HEK293 (cell line): Measurements from ENCODE around the gene TRMT61A.

Source experiments
- CTCF ChIA-PET: fragments of 350-600 bp; formaldehyde crosslinking; extraction: SDS; loops from one replicate; lab custom pipeline; 2021; ENCODE audit warnings: antibody characterized with exemption; lab: Yijun Ruan, JAX
- POLR2A ChIA-PET: fragments of 300-600 bp; formaldehyde crosslinking; extraction: SDS; loops from one replicate; lab custom pipeline; 2020; ENCODE audit warnings: antibody characterized with exemption, inconsistent platforms; lab: Yijun Ruan, JAX
- H3K27ac ChIP-seq: fragments of 200-500 bp; sonication (Bioruptor generic); 2 replicates; pipeline ENCODE4 v1.5.1; 2014; ENCODE audit warnings: low read depth, low read length, control low read depth, inconsistent platforms; ENCODE audit errors: extremely low read depth
- H3K36me3 ChIP-seq, 2 experiments: fragments of 200-500 bp in 1 of 2; sonication (Bioruptor generic) in 1 of 2; 1 replicate in 1 of 2; 2 replicates in 1 of 2; pipeline ENCODE4 v1.5.1; 2014 to 2017; ENCODE audit warnings: inconsistent platforms in 2 of 2, low read length in 2 of 2; ENCODE audit not compliant: control insufficient read depth in 2 of 2, insufficient read depth in 1 of 2
- H3K4me1 ChIP-seq: fragments of 200-500 bp; sonication (Bioruptor generic); 2 replicates; pipeline ENCODE4 v1.5.1; 2014; ENCODE audit warnings: mild to moderate bottlenecking, low read length, inconsistent platforms; ENCODE audit not compliant: control insufficient read depth, insufficient read depth
- H3K4me3 ChIP-seq: 2 replicates; pipeline ENCODE4 v1.5.1; 2011; ENCODE audit warnings: low read depth, mild to moderate bottlenecking, control low read depth, low read length, moderate library complexity
- H3K9me3 ChIP-seq: fragments of 200-500 bp; sonication (Bioruptor generic); 2 replicates; pipeline ENCODE4 v1.5.1; 2014; ENCODE audit warnings: low read depth, low read length, inconsistent platforms; ENCODE audit not compliant: control insufficient read depth, insufficient read depth
- MEIS1 ChIP-seq: sonication (generic); formaldehyde crosslinking; IDR thresholded peaks from 2 replicates; pipeline ENCODE4 v1.8.1; 2022; ENCODE audit warnings: missing genetic modification reagents, mild to moderate bottlenecking, borderline replicate concordance
- MYNN ChIP-seq: fragments of 450-650 bp; formaldehyde crosslinking; IDR thresholded peaks from 2 replicates; pipeline ENCODE4 v1.5.1; 2016; ENCODE audit warnings: missing biosample characterization, missing genetic modification characterization, borderline replicate concordance
- MZF1 ChIP-seq: fragments of 450-650 bp; formaldehyde crosslinking; IDR thresholded peaks from 2 replicates; pipeline ENCODE4 v1.5.1; 2017; ENCODE audit warnings: missing biosample characterization, missing genetic modification characterization, borderline replicate concordance
- OVOL3 ChIP-seq: fragments of 450-650 bp; formaldehyde crosslinking; IDR thresholded peaks from 2 replicates; pipeline ENCODE4 v1.5.1; 2016; ENCODE audit warnings: missing biosample characterization, missing genetic modification characterization
- PRDM10 ChIP-seq: fragments of 450-650 bp; formaldehyde crosslinking; IDR thresholded peaks from 2 replicates; pipeline ENCODE4 v1.5.1; 2016; ENCODE audit warnings: missing biosample characterization, missing genetic modification characterization
- WT1 ChIP-seq: fragments of 450-650 bp; formaldehyde crosslinking; IDR thresholded peaks from 2 replicates; pipeline ENCODE4 v1.5.1; 2016; ENCODE audit warnings: missing biosample characterization, missing genetic modification characterization
- ZNF10 ChIP-seq: fragments of 450-650 bp; formaldehyde crosslinking; IDR thresholded peaks from 2 replicates; pipeline ENCODE4 v1.5.1; 2017; ENCODE audit warnings: missing biosample characterization, missing genetic modification characterization
- ZNF132 ChIP-seq: fragments of 450-650 bp; formaldehyde crosslinking; IDR thresholded peaks from 2 replicates; pipeline ENCODE4 v1.5.1; 2017; ENCODE audit warnings: missing biosample characterization, missing genetic modification characterization, borderline replicate concordance
- ZNF266 ChIP-seq: fragments of 450-650 bp; formaldehyde crosslinking; IDR thresholded peaks from 2 replicates; pipeline ENCODE4 v1.5.1; 2016; ENCODE audit warnings: missing biosample characterization, missing genetic modification characterization, low read depth
- ZNF48 ChIP-seq: fragments of 450-650 bp; formaldehyde crosslinking; IDR thresholded peaks from 2 replicates; pipeline ENCODE4 v1.5.1; 2016; ENCODE audit warnings: missing biosample characterization, missing genetic modification characterization
- ZNF521 ChIP-seq: fragments of 450-650 bp; formaldehyde crosslinking; IDR thresholded peaks from 2 replicates; pipeline ENCODE4 v1.5.1; 2017; ENCODE audit warnings: missing biosample characterization, mild to moderate bottlenecking, missing genetic modification characterization
- ZNF548 ChIP-seq: fragments of 450-650 bp; formaldehyde crosslinking; IDR thresholded peaks from 2 replicates; pipeline ENCODE4 v1.5.1; 2016; ENCODE audit warnings: missing biosample characterization, missing genetic modification characterization
- ZNF596 ChIP-seq: fragments of 450-650 bp; IDR thresholded peaks from 2 replicates; pipeline ENCODE4 v1.5.0; 2018; ENCODE audit warnings: missing biosample characterization, mild to moderate bottlenecking, missing genetic modification characterization, moderate library complexity
- ZNF621 ChIP-seq: fragments of 450-650 bp; formaldehyde crosslinking; IDR thresholded peaks from 2 replicates; pipeline ENCODE4 v1.5.1; 2017; ENCODE audit warnings: missing biosample characterization, missing genetic modification characterization
- ZNF626 ChIP-seq: fragments of 450-650 bp; sonication (Bioruptor Pico); formaldehyde crosslinking; IDR thresholded peaks from 2 replicates; pipeline ENCODE4 v1.5.1; 2018; ENCODE audit warnings: missing biosample characterization, missing genetic modification characterization, inconsistent platforms
- ZNF629 ChIP-seq: fragments of 450-650 bp; formaldehyde crosslinking; IDR thresholded peaks from 2 replicates; pipeline ENCODE4 v1.5.1; 2017; ENCODE audit warnings: missing biosample characterization, missing genetic modification characterization
- ZNF677 ChIP-seq: fragments of 450-650 bp; IDR thresholded peaks from 2 replicates; pipeline ENCODE4 v1.5.0; 2018; ENCODE audit warnings: missing biosample characterization, mild to moderate bottlenecking, missing genetic modification characterization, moderate library complexity
- ZNF747 ChIP-seq: fragments of 450-650 bp; formaldehyde crosslinking; IDR thresholded peaks from 2 replicates; pipeline ENCODE4 v1.5.1; 2016; ENCODE audit warnings: missing biosample characterization, missing genetic modification characterization
- ZNF843 ChIP-seq: fragments of 450-650 bp; formaldehyde crosslinking; IDR thresholded peaks from 2 replicates; pipeline ENCODE4 v1.5.1; 2016; ENCODE audit warnings: missing biosample characterization, missing genetic modification characterization
- ZXDB ChIP-seq: fragments of 450-650 bp; formaldehyde crosslinking; IDR thresholded peaks from 2 replicates; pipeline ENCODE4 v1.5.1; 2016; ENCODE audit warnings: missing biosample characterization, missing genetic modification characterization
- TF ChIP-seq, protein P1 (sequence below): fragments of 450-650 bp; formaldehyde crosslinking; conservative IDR thresholded peaks from 2 replicates; pipeline ENCODE4 v1.5.1; 2016; ENCODE audit warnings: low read depth, missing biosample characterization, missing genetic modification characterization
- TF ChIP-seq, protein P2 (sequence below): fragments of 450-650 bp; formaldehyde crosslinking; IDR thresholded peaks from 2 replicates; pipeline ENCODE4 v1.5.1; 2016; ENCODE audit warnings: missing biosample characterization, missing genetic modification characterization
- TF ChIP-seq, protein P3 (sequence below): fragments of 450-650 bp; formaldehyde crosslinking; IDR thresholded peaks from 2 replicates; pipeline ENCODE4 v1.5.1; 2016; ENCODE audit warnings: missing biosample characterization, missing genetic modification characterization
- TF ChIP-seq, protein P4 (sequence below): fragments of 450-650 bp; formaldehyde crosslinking; IDR thresholded peaks from 2 replicates; pipeline ENCODE4 v1.5.1; 2017; ENCODE audit warnings: missing biosample characterization, missing genetic modification characterization

TRMT61A gene

DNA sequence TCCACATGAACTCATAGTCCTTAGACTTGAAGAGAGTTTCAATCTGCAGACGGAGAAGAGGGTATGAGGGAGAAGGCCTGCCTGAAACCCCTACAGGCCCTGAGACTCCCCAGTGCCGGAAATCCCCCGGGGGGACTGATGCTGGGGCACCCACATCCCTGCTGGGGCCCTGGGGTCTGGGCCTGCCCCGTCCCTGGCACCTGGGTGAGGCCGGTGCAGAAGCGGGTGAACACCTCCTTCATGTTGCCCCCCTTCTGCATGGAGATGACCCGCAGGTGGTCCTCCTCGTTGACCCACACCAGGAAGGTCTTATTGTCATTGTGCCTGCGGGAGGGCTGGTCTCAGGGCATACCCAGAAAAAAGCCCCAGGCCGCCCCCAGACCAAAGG lies 8.7 kb upstream of the TRMT61A start:
- peaks cover 18% of the 10 kb centered on the region for H3K4me1 ChIP-seq
- TF ChIP-seq MEIS1 (CRISPR knock-in tag) (no peak), ZNF48 (no peak), ZNF677 (tag by site-specific recombination) (0 out of 2 replicates have a peak, but pooled peaks have one; percentile 12), ZNF10 (tag by site-specific recombination) (no peak)
- TF ChIP-seq, protein P1, sequence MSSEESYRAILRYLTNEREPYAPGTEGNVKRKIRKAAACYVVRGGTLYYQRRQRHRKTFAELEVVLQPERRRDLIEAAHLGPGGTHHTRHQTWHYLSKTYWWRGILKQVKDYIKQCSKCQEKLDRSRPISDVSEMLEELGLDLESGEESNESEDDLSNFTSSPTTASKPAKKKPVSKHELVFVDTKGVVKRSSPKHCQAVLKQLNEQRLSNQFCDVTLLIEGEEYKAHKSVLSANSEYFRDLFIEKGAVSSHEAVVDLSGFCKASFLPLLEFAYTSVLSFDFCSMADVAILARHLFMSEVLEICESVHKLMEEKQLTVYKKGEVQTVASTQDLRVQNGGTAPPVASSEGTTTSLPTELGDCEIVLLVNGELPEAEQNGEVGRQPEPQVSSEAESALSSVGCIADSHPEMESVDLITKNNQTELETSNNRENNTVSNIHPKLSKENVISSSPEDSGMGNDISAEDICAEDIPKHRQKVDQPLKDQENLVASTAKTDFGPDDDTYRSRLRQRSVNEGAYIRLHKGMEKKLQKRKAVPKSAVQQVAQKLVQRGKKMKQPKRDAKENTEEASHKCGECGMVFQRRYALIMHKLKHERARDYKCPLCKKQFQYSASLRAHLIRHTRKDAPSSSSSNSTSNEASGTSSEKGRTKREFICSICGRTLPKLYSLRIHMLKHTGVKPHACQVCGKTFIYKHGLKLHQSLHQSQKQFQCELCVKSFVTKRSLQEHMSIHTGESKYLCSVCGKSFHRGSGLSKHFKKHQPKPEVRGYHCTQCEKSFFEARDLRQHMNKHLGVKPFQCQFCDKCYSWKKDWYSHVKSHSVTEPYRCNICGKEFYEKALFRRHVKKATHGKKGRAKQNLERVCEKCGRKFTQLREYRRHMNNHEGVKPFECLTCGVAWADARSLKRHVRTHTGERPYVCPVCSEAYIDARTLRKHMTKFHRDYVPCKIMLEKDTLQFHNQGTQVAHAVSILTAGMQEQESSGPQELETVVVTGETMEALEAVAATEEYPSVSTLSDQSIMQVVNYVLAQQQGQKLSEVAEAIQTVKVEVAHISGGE: peak; percentile 68; the same call in 1 of the 2 replicates
- no peaks in the 10 kb centered on the region for H3K9me3 ChIP-seq
- H3K27ac ChIP-seq: peak overlapping the region; percentile 99
- POLR2A ChIA-PET: interaction anchor here (0.8 to 3.3 kb wide), 7 partner anchors 9 to 41 kb away, joined by 3 to 18 read pairs (median 8); partner anchors contain the start of gene TRMT61A
- peaks cover 0 to 33% of the 10 kb centered on the region in 2 experiments; a peak in 1 of 3 replicates for H3K36me3 ChIP-seq
- CTCF ChIA-PET: interaction anchor here (0.6 to 2.5 kb wide), 6 partner anchors 20 to 590 kb away, joined by 3 to 15 read pairs (median 4); no protein-coding TSS in a partner anchor
- H3K4me3 ChIP-seq: peak overlapping the region; percentile 82

DNA sequence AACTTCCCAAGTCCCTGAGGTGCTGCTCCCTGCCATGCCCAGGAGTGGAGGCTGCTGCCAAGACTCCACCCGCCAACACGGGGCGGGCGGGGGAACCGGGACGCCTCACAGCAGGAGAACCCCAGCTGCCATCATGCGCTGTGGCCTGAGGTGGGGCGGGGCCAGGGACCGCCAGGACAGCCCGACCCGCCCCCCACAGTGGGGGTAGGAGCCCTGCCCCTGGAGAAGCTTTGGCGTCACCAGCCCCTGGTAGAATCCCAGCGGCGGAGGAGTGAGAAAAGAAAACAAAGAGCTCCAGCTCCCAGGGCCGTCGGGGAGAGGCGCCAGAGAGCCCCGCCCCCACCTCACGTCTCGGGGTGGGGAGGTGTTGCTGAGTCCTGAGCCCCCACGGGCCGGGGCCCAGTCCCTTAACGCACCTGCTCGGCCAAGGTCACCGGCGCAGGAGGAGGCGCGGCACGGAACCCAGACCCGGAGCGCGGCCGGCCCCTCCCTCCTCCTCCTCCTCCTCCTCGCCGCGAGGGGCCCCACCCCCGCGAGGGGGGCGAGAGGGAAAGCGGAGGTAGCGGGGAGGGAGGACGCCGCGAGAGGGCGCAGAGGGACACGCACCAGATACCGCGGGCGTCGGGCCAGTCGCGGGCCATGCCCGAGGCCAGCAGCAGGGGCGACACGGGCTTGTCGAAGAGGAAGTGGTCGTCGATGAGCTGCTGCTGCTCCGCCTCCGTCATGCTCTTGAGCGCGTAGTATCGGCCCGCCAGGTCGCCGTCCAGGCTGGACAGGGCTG lies 8.1 kb upstream of the TRMT61A start:
- ChIA-PET POLR2A (interaction anchor here (0.8 to 3.3 kb wide), 10 partner anchors 8 to 195 kb away, joined by 3 to 18 read pairs (median 6); partner anchors contain the start of genes TRMT61A, XRCC3 and ZFYVE21), CTCF (interaction anchor here (0.6 to 1.5 kb wide), 5 partner anchors 15 to 590 kb away, joined by 3 to 10 read pairs (median 3); no protein-coding TSS in a partner anchor)
- Histone ChIP-seq H3K4me3 (peak overlapping the region; percentile 82), H3K9me3 (no peaks in the 10 kb centered on the region), H3K36me3 (peaks cover 0 to 33% of the 10 kb centered on the region in 2 experiments; a peak in 1 of 3 replicates), H3K4me1 (peaks cover 21% of the 10 kb centered on the region), H3K27ac (peak overlapping the region; percentile 99)
- TF ChIP-seq ZXDB: peak; percentile 100
- TF ChIP-seq ZNF629 (tag by site-specific recombination): peak; percentile 99
- TF ChIP-seq ZNF621 (tag by site-specific recombination): no peak
- TF ChIP-seq, protein P2, sequence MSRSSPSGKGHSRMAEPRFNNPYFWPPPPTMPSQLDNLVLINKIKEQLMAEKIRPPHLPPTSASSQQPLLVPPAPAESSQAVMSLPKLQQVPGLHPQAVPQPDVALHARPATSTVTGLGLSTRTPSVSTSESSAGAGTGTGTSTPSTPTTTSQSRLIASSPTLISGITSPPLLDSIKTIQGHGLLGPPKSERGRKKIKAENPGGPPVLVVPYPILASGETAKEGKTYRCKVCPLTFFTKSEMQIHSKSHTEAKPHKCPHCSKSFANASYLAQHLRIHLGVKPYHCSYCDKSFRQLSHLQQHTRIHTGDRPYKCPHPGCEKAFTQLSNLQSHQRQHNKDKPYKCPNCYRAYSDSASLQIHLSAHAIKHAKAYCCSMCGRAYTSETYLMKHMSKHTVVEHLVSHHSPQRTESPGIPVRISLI (tag by site-specific recombination): no peak
- TF ChIP-seq ZNF548 (tag by site-specific recombination): no peak
- peak; percentile 87 for TF ChIP-seq PRDM10 (tag by site-specific recombination)
- TF ChIP-seq ZNF521: no peak
- TF ChIP-seq MZF1 (tag by site-specific recombination): no peak
- TF ChIP-seq ZNF596 (tag by site-specific recombination): peak; percentile 3
- TF ChIP-seq, protein P3, sequence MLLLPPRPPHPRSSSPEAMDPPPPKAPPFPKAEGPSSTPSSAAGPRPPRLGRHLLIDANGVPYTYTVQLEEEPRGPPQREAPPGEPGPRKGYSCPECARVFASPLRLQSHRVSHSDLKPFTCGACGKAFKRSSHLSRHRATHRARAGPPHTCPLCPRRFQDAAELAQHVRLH (tag by site-specific recombination): peak; percentile 62; the same call in 1 of the 2 replicates
- TF ChIP-seq ZNF266 (tag by site-specific recombination): no peak
- TF ChIP-seq ZNF626: no peak
- peak; percentile 86 for TF ChIP-seq ZNF843
- TF ChIP-seq ZNF132 (tag by site-specific recombination): no peak
- no peak for TF ChIP-seq ZNF747
- TF ChIP-seq WT1 (tag by site-specific recombination): peak; percentile 93
- TF ChIP-seq, protein P4, sequence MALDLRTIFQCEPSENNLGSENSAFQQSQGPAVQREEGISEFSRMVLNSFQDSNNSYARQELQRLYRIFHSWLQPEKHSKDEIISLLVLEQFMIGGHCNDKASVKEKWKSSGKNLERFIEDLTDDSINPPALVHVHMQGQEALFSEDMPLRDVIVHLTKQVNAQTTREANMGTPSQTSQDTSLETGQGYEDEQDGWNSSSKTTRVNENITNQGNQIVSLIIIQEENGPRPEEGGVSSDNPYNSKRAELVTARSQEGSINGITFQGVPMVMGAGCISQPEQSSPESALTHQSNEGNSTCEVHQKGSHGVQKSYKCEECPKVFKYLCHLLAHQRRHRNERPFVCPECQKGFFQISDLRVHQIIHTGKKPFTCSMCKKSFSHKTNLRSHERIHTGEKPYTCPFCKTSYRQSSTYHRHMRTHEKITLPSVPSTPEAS (tag by site-specific recombination): peak; percentile 25
- TF ChIP-seq OVOL3 (tag by site-specific recombination): no peak; the same call in 1 of the 2 replicates
- TF ChIP-seq MYNN (tag by site-specific recombination): peak; percentile 48; the same call in 1 of the 2 replicates
